GM19324 (cell line): Measurements from ENCODE around the gene UVSSA.

Source experiments
- ATAC-seq: cut with Tn5 transposase; IDR thresholded peaks from one replicate; pipeline ENCODE4 v1.9.1; 2021; ENCODE audit warnings: mild to moderate bottlenecking, moderate library complexity; ENCODE audit not compliant: unreplicated experiment, low FRiP score

The UVSSA gene

GRCh38 chr4:1345903-1346780, 866 bp upstream of the UVSSA start:
- ATAC-seq: peak; percentile 1

GRCh38 chr4:1347410-1347864, 429 bp downstream of the UVSSA start:
- ATAC-seq: peak; percentile 29

- no peak for ATAC-seq
Observed at GRCh38 chr4:1348014-1348513, 1.1 kb downstream of the UVSSA start.

GRCh38 chr4:1348746-1349145, 1.7 kb downstream of the UVSSA start:
- no peak for ATAC-seq

GRCh38 chr4:1349359-1350168, 2.6 kb downstream of the UVSSA start:
- ATAC-seq: no peak

- ATAC-seq: no peak
Observed at GRCh38 chr4:1350169-1350520, 3.1 kb downstream of the UVSSA start.

GRCh38 chr4:1351854-1352566, 5.0 kb downstream of the UVSSA start:
- ATAC-seq: no peak

GRCh38 chr4:1352567-1352900, 5.5 kb downstream of the UVSSA start:
- no peak for ATAC-seq

GRCh38 chr4:1353186-1354055, 6.4 kb downstream of the UVSSA start:
- no peak for ATAC-seq

GRCh38 chr4:1354136-1354982, 7.4 kb downstream of the UVSSA start:
- ATAC-seq: no peak

- ATAC-seq: no peak
Observed at GRCh38 chr4:1354983-1355275, 7.9 kb downstream of the UVSSA start.

- no peak for ATAC-seq
Observed at GRCh38 chr4:1355378-1355777, 8.4 kb downstream of the UVSSA start.

GRCh38 chr4:1356181-1356998, 9.4 kb downstream of the UVSSA start:
- no peak for ATAC-seq

GRCh38 chr4:1357356-1358248, 10.6 kb downstream of the UVSSA start:
- no peak for ATAC-seq

GRCh38 chr4:1358421-1359143, 11.6 kb downstream of the UVSSA start:
- ATAC-seq: no peak

GRCh38 chr4:1359144-1359501, 12.1 kb downstream of the UVSSA start:
- ATAC-seq: no peak

- ATAC-seq: no peak
Observed at GRCh38 chr4:1359976-1360375, 13.0 kb downstream of the UVSSA start.
